ENCODE measurements around the gene SNX30. TPM values are rescaled to one million over a fixed set of nuclear protein-coding genes. Genes with fewer than 3 reads are reported as not detected.

Gene SNX30
- total and polyA plus RNA-seq, 4 donors = 1.8 to 13.5 (median 6.5) TPM

DNA sequence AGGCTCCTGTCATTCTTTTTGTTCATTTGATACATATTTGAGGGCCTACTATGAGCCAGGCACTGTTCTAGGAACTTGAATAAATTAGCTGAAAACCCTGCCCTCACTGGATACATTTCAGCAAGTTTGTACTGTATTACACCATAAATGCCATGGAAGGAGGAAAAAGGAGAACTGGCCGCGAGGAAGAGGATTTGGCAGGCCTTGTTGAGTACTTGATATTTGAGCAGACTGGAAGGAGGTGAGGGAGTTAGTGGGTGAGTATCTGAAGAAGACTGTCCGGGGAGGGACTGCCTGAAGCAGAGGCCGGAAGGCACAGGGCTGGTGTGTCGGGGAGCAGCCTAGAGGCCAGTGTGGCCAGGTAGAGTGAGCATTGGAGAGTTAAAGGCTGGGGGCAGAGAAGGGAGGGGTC is 4.5 kb downstream of the SNX30 start:
- TF ChIP-seq RXRA (IDR thresholded peaks at IDR 0.05) (no peak), FOXA2 (IDR thresholded peaks at IDR 0.05) (no peak), HNF4A (conservative IDR thresholded peaks at IDR 0.05) (no peak), FOXA1 (IDR thresholded peaks at IDR 0.05) (no peak), JUND (IDR thresholded peaks at IDR 0.05) (no peak), TAF1 (conservative IDR thresholded peaks at IDR 0.05) (no peak), SP1 (IDR thresholded peaks at IDR 0.05) (no peak), NR2F2 (IDR thresholded peaks at IDR 0.05) (no peak), EGR1 (IDR thresholded peaks at IDR 0.05; ENCODE audit: low read depth in 2 of 2) (no peak), HNF4G (IDR thresholded peaks at IDR 0.05) (no peak), GABPA (IDR thresholded peaks at IDR 0.05 in 1 of 2, conservative IDR thresholded peaks at IDR 0.05 in 1 of 2) (no peak), RAD21 (IDR thresholded peaks at IDR 0.05) (no peak), YY1 (IDR thresholded peaks at IDR 0.05) (no peak)
- TF ChIP-seq, protein P1, sequence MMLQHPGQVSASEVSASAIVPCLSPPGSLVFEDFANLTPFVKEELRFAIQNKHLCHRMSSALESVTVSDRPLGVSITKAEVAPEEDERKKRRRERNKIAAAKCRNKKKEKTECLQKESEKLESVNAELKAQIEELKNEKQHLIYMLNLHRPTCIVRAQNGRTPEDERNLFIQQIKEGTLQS (IDR thresholded peaks at IDR 0.05) = no peak
- TF ChIP-seq, protein P2, sequence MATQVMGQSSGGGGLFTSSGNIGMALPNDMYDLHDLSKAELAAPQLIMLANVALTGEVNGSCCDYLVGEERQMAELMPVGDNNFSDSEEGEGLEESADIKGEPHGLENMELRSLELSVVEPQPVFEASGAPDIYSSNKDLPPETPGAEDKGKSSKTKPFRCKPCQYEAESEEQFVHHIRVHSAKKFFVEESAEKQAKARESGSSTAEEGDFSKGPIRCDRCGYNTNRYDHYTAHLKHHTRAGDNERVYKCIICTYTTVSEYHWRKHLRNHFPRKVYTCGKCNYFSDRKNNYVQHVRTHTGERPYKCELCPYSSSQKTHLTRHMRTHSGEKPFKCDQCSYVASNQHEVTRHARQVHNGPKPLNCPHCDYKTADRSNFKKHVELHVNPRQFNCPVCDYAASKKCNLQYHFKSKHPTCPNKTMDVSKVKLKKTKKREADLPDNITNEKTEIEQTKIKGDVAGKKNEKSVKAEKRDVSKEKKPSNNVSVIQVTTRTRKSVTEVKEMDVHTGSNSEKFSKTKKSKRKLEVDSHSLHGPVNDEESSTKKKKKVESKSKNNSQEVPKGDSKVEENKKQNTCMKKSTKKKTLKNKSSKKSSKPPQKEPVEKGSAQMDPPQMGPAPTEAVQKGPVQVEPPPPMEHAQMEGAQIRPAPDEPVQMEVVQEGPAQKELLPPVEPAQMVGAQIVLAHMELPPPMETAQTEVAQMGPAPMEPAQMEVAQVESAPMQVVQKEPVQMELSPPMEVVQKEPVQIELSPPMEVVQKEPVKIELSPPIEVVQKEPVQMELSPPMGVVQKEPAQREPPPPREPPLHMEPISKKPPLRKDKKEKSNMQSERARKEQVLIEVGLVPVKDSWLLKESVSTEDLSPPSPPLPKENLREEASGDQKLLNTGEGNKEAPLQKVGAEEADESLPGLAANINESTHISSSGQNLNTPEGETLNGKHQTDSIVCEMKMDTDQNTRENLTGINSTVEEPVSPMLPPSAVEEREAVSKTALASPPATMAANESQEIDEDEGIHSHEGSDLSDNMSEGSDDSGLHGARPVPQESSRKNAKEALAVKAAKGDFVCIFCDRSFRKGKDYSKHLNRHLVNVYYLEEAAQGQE (IDR thresholded peaks at IDR 0.05) = no peak
- TF ChIP-seq, protein P3, sequence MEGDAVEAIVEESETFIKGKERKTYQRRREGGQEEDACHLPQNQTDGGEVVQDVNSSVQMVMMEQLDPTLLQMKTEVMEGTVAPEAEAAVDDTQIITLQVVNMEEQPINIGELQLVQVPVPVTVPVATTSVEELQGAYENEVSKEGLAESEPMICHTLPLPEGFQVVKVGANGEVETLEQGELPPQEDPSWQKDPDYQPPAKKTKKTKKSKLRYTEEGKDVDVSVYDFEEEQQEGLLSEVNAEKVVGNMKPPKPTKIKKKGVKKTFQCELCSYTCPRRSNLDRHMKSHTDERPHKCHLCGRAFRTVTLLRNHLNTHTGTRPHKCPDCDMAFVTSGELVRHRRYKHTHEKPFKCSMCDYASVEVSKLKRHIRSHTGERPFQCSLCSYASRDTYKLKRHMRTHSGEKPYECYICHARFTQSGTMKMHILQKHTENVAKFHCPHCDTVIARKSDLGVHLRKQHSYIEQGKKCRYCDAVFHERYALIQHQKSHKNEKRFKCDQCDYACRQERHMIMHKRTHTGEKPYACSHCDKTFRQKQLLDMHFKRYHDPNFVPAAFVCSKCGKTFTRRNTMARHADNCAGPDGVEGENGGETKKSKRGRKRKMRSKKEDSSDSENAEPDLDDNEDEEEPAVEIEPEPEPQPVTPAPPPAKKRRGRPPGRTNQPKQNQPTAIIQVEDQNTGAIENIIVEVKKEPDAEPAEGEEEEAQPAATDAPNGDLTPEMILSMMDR (IDR thresholded peaks at IDR 0.05; ENCODE audit: low read depth, low read length, missing input control) = no peak
- TF ChIP-seq, protein P4, sequence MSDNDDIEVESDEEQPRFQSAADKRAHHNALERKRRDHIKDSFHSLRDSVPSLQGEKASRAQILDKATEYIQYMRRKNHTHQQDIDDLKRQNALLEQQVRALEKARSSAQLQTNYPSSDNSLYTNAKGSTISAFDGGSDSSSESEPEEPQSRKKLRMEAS (IDR thresholded peaks at IDR 0.05) = no peak
- TF ChIP-seq, protein P5, sequence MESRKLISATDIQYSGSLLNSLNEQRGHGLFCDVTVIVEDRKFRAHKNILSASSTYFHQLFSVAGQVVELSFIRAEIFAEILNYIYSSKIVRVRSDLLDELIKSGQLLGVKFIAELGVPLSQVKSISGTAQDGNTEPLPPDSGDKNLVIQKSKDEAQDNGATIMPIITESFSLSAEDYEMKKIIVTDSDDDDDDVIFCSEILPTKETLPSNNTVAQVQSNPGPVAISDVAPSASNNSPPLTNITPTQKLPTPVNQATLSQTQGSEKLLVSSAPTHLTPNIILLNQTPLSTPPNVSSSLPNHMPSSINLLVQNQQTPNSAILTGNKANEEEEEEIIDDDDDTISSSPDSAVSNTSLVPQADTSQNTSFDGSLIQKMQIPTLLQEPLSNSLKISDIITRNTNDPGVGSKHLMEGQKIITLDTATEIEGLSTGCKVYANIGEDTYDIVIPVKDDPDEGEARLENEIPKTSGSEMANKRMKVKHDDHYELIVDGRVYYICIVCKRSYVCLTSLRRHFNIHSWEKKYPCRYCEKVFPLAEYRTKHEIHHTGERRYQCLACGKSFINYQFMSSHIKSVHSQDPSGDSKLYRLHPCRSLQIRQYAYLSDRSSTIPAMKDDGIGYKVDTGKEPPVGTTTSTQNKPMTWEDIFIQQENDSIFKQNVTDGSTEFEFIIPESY (IDR thresholded peaks at IDR 0.05) = no peak
- Histone ChIP-seq H3K27me3 (ENCODE audit: control insufficient read depth in 4 of 4, insufficient read depth in 4 of 4, low read length in 3 of 4) (no peaks in the 10 kb centered on the region), H3K36me3 (ENCODE audit: control insufficient read depth in 4 of 4, insufficient read depth in 3 of 4, low read depth in 1 of 4, low read length in 3 of 4) (no peaks in the 10 kb centered on the region), H3K4me3 (ENCODE audit: low read depth in 1 of 3, low read length in 3 of 3) (no peak overlapping the region), H3K9ac (ENCODE audit: low read depth in 1 of 2, low read length in 2 of 2) (no peak overlapping the region), H3K4me1 (ENCODE audit: control insufficient read depth in 4 of 4, insufficient read depth in 4 of 4, low read length in 3 of 4) (peaks cover 6 to 28% (median 20%) of the 10 kb centered on the region in 4 donors), H3K27ac (ENCODE audit: low read depth in 1 of 2, low read length in 2 of 2) (peak overlapping the region in 1 of 2 donors; percentile 22), H3K9me3 (ENCODE audit: control insufficient read depth in 4 of 4, low read length in 3 of 4) (no peaks in the 10 kb centered on the region)
- DNase-seq (ENCODE audit: low spot score) = no peak
- 61% methylated on average over 5 of the region's 5 CpGs for WGBS

Measured in liver (tissue), 9 donors.